GM19238 (cell line): ENCODE measurements around the gene GNAQ.

Experiments used
- DNase-seq: peaks from one replicate; pipeline ENCODE4 v3.0.0; 2011; ENCODE audit warnings: low spot score; ENCODE audit not compliant: insufficient read length

The GNAQ gene

DNA sequence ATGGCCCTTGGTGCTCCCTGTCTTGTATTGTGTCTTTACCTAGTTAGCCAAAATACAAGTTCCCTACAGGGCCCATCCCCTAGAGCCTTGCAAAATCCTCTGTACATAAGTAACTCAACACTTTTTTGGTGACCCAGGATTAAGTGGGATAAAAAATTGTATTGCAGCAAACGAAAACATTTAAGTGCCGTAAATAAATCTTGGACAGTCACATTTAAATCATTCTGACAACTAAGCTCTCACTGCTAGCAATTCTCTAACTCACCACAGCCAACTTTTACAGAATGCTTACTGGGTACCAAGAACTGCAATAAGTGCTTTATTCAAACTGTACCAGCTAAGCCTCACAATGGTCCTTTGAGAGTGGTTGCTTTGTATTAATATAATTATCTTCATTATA, 56.6 kb downstream of the GNAQ start:
- DNase-seq = no peak

DNA sequence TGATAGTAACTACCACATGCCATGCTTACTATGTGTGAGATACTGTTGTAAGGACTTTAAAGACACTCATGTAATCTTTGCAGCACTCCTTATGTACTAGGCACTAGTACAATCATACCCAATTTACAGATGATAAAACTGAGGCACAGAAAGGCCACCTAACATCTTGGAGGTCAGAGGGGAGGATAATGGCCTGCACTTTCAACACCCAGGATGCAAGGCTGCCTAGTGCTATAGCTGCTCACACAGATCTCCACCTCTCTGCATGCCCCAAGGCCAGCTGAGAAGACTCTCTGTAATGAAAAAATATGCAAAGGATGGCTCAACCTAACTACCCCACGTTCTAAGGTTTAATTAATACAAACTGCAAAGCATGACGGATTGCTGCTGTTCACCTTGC, 57.2 kb downstream of the GNAQ start:
- DNase-seq = no peak

DNA sequence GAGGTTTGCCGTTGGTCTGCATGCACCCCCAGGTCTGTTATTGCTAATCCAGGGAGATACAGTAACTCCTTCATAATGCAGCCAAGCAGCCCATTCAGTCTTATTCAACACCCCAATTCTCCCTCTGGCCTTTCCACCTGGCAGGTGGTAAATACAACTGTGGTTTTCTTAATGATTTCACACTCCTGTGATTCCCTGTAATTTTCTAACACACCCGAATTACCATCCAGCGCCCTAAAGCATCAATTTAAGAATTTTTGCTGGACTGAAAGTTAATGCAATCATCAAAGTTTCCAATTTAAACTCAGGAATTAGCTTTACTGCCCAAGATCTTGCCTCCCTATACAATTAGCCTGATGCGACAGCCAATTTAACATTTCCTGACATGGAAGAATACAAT, 62.5 kb downstream of the GNAQ start:
- no peak for DNase-seq

DNA sequence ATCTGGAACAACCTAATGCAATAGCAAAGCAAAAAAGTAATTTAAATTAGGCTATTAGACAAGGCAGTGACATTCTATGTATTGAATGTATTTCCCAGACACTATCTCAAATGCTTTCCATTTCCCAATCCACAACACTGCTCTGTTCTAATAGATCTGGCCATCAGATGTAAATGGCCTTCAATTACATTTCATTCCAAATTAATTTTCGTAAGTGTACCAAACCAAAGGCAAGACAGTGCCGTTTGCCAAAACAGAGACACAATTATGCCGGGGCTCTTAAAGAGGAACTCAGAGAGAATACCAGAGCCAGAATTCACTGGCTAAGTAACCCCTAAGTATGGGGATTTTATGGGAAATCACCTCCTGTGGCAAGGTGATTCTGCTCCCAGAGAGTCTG, 63.1 kb downstream of the GNAQ start:
- no peak for DNase-seq

DNA sequence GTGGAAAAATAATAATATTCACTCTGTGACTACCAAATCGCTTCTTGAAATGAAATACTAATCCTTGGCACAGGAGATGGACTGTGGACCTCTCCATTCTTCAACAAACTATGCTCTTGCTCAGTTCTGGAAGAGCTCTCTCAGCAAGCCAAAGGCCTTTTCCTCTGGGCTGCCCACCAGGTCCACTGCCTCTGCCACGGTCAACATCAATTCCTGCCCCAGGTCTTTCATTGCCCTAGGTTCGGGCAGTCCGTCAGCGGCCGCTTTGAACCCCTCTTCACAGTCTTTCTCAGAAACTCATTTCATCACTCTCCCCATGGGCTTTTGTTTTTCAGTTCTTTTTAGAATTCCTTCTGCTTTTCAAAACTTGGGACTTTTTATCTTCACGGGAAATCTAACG, 64.9 kb downstream of the GNAQ start:
- DNase-seq = no peak

DNA sequence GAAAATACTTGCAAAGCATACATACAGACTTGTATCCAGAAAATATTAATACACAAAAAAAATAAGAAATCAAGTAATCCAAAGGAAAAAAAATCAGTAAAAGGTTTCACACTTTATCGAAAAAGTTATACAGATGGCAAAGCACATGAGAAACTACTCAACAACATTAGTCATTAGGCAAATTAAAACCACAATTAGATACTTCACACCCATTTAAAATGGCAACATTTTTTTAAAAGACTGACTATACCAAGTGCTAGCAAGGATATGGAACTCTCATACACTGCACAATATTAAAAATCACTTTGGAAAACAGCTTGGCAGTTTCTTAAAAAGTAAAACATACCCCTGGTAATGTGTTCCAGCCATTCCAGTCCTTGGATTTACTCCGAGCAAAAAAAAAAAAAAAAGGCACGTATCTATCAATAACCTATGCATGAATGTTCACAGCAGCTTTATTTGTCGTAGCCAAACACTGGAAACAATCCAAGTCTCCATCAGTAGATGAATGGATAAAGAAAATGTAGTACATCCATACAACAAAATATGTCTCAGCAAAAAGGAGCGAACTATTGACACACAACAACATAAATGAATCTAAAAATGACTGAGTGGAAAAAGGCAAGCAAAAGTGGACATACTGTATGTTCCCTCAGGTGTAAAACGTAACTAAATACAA, 66.0 kb downstream of the GNAQ start:
- no peak for DNase-seq

DNA sequence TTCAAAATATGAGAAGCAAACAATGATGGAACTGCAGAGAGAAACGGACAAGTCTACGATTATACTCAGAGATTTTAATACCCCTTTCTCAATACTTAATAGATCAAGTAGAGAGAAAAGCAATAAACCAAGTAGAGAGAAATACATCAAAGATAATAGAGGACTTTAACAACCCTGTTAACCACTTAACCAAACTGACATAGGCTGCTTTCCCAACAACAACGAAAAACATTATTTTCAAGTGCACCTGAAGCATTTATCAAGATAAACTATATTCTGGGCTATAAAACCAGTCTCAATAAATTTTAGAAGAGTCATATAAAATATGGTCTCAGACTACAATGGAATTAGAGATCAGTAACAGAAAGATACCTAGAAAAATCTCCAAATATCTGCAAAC, 67.4 kb downstream of the GNAQ start:
- DNase-seq = no peak

DNA sequence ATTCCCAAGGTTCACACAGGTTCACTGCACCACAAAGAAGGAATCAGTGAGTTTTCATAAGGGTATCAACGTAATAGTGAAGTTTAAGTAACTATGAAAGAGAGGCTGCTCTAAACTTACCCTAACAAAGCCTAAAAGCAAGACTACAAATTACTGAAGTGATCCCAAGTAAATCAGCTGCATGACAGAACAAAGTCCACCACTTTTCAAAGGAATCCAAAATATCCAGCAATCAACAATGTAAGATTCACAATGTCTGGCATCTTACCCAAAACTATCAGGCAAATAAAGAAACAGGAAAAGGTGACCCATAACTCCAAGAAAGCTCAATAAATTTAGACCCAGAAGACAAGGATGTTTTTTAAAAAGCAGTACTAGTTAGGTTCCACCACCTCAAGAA, 70.1 kb downstream of the GNAQ start:
- DNase-seq = no peak

DNA sequence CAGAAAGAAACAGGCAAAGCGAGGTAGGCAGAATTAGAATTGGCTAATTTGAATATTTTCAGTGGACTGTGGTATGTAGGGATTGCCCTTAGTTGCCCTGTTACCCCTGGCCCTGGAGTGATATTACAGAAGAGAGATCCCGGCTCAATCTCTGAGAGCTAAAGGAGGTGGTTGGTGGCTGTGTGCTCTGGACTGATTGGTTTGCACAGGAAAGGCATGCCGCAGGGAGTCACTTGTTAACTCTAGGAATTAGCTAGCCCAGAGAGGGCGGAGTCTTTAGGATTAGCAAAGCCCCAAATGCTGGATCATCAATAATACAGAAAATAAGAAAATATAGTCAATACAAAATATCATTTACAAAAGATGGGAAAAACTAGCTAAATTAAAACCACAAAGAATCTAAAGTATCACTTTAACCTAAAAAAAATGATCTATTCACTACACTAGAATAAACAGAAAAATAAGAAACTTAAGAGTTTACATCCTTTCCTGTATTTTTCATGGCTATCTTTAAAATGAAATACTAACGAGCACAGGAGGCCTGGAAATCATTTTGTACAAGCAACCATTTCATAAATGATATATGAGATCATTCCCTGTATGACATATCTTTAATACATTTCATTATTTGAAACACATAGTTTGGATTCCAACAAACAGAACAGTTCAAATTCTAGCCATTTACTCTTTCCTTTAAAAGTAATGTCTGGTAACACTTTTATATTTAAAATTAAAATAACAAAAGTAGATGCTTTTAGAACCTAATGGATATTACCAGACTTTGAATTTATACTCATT, 71.1 kb downstream of the GNAQ start:
- DNase-seq = no peak

DNA sequence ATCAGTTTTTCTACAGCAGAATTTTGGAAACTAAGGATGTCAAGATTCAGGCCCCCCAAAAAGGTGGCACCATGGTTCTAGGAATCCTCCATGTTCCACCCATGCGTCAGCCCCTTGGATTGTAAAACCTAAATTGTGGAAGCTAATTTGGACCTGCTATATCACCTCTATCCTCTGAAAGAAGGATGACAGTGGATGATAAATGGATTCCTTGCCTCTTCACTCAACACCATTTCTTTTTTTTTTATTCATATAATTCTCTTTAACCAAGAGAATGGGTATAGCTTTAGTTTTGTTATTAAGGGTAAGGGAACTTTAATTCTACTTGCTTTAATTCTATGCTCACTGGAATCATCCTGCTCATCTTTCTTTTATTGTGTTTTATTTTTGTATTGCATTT, 71.8 kb downstream of the GNAQ start:
- no peak for DNase-seq

DNA sequence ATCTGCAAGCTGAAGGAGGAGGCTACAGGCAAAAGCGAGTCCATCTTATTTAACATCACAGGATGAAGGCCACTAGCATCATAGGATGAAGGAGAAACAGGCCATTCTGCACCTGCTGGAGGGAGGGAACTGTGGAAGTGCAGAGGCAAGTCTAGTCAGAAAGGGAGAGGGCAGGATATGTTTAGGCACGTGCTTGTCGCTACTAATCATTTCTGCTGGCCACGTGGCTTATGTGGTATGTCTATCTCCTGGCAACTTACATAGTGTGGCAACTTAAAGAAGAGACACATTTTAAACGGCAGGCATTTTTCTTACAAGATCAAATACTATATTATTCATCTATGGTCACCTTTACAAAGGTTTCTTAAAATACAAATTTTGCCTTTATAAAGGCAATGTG, 74.0 kb downstream of the GNAQ start:
- no peak for DNase-seq

DNA sequence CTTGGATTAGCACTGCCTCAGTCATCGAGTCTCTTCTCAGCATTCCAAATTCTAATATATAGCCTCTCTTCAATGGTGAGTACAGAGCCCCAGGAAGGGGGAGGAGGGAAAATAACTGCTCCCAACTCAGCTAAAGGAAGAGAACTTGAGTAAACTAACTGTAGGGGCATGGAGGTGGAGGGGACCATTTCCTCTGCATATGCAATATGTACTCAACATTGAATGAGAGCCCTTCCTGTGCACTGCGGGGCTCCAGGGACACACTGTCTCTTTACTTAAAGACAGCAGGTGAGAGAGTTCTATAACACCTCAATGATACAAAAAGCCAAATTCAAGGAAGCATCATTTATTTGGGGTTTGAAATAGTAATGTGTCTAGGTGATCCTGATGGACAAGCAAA, 75.1 kb downstream of the GNAQ start:
- no peak for DNase-seq

DNA sequence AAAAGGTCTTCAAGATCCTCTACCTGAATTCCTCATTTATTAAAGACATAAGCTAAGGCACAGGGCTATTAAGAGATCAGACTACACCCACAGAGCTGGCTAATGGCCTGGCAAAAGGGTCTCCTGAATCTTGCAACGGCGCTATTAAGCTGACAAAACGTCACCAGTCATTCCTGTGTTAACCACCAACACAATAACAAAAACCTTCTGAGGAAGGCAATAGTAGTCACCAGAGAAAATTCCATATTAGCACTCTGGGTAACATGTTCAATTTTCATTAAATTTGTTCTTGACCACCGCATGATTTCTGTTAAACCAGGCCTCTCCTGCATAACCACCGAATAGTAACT, 77.0 kb downstream of the GNAQ start:
- DNase-seq = no peak

DNA sequence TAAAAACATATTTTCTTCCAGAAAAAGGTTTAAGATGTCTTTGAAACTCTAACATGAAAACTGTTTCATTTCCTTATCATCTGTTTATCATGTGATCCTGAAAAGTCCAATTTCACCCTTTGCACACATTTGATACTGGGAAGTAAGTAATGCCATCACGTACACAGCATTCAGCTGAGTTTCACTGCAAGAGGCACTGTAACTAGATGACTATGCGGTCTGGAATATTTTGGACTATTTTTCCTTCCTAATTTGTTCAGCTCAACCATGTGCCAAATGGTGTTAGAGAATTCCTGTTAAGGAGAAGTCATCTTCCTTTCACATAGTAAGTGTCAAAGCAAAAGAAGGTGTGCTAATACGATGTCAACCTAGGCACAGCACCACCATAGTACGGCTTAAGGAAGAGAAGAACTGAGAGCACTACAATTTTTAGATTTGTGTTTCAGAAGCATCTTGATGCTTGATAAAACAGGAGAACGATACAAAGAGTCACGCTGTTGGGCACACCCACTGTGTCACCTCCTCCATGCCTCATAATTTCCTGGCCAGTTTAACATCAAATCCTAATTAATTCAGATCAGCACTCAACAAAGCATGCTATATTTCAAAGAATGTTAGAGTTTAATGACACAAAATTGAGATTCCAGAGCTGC, 77.5 kb downstream of the GNAQ start:
- DNase-seq = no peak

DNA sequence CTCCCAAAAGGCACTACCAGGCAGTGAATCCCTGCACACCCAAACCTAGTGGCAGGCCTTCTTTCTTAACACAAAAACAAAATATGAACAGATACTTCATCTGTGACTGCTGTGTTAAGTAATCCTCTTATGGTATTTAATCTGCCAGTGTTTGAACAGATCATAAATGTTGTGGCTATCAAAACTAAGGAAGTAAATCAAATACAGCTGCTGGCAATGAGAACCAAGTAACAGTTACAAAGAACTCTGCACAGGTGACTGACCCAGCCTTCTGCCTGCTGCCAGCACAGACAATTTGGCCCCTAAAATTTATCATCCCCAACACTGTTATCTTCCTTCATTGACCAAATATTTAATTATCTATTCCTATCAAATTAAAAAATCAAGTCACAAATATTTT, 78.0 kb downstream of the GNAQ start:
- no peak for DNase-seq

DNA sequence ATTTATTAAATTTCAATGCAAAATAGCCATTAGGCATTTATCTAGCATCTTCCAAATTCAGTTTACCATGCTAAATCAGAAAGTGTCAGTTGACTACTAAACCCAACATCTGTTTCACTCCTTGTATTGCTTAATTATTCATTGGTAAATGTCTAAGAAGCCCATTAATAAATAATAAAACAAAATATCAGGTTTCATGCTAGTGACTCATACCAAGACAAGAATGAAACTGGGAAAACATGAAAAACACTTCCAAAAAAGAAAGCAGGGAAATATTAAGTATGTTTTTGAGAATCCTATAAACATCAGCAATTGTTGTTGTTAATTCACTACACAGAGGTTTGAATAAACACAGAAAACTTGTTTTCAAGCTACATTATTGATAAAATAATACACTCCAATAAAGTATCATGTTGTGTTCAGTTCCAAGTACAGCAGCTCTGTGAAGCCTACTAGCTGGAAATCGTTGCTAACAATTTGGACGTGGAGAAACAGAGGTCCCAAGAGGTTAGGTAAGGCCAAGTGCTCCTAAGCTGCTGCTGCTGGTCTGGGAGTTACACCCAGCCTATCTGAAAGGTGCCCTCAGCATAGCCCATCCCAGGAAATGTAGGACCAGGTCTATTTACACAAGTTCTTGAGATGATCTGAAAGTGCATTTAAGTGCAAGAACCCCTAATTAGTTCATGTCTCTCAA, 78.8 kb downstream of the GNAQ start:
- no peak for DNase-seq

DNA sequence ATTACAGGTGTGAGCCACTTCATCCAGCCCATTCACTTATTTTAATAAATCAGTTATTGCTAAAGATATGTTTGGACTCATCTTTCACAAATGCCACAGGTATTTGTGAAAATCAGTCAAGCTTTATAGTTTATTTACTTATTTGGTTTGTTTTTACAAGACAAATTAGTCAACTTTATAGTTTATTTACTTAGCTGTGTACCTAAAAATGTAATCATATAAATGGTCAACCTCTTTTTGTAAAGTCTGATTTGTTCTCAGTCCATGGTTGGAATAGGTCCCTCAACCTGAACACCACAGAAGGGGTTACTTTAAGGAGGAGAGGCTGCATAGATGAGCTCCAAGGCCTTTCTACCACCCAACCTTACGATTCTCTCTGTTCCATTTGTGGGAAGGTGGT, 80.2 kb downstream of the GNAQ start:
- no peak for DNase-seq

DNA sequence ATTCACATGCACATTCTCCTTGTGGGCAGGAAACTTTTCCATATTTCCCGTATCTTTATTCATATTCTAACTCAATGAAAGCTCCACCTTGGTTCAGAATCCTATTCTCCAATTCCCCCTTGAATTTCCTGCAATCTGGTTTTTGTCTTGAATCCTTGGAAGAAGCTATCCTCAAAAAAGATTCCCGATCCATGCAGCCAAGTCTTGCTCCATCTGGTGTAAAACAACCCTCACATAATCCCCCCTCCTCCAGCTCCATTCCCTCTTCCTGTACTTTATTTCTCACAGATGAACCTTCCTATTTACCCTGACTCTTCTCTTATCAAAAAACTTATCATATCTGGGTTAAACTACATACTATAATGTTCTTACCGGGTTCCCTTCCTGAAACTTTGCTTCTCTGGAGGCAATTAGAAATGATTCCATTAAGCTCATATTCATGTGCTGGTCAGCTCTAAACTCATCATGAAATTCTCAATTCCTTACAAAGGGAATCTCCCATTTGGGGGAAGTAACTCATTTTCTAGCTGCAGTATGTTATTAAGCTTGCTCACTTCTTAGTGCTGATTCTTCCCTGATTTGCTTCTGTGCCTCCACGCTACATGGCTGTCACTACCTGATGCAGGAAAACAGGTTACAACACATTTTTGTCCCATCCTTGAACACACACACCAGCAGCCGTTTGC, 81.7 kb downstream of the GNAQ start:
- DNase-seq = no peak

DNA sequence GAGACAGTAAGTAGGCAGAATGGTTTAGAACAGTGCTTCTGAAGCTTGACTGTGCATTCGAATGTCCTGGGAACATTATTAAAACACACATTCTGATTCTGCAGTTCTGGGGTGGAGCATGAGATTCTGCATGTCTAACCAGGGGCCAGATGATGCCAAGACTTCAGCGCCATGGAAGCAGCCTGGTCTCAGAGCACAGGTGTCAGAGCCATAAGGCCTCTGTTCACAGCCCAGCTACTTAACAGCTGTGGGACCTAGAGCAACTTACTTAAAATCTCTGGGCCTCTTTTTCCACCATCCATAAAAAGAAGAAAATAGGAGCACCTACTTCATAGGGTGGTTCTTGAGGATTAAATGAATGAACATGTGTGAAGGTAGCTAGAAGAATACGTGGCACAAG, 84.0 kb downstream of the GNAQ start:
- DNase-seq = no peak

DNA sequence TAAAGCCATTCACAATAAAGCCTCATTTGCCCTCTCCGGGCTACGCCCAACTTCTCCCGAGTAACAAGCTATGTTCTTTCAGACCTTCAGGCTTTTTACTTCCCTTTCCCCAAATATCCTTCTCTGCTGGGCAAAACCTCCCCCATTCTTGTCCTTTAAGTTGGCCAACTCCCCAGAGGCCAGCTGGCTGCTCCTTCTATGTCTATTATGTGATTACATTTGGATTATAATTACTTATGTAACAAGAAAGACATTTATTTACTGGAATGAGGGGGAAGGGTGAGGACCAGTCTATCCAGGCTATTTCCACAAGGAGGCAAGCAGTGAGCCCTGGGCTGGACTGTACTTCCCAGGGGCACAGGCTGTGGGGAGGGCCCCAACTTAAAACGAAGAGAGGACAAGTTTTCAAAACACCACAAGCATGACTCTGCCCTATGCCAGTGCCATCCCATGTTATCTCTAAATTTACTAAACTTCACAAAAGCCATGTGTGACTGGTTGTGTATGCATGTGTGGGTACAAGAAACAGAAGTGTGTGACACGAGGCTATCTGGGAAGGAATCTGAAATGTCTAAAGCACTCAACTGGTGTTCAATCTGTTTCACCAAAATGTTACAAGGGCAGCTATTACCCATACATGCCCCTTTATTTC, 84.5 kb downstream of the GNAQ start:
- no peak for DNase-seq

DNA sequence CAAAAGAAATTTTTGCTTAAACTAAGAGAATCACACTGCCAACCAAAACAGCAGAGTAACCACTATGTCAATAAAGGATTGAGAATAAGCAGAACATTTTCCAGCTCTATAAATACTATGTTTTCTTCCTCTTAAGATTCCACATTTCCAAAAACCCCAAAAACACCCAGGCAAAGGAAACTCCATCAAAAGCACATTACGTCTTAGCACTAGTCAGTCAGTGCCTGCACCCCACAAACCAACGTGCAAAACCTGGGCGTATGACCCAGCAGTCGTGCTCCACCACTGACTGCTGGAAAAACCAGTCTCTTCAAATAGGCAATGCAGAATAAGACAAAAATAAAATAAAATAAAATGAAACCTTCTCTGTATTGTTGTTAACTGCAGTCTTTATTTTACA, 85.3 kb downstream of the GNAQ start:
- DNase-seq = no peak
